Testis (tissue), 3 donors: ENCODE results near the gene HMX1. TPM values are rescaled to one million over a fixed set of nuclear protein-coding genes. Genes with fewer than 3 reads are reported as not detected.

ENCODE experiments used
- DNase-seq: peaks from one replicate; pipeline ENCODE4 v3.0.0-alpha.2; 2019
- H3K27ac ChIP-seq, 2 donors: fragments of 200-600 bp; sonication (generic); one replicate each; pipeline ENCODE4 v1.5.1; 2019
- H3K27me3 ChIP-seq: fragments of 200-600 bp; sonication (generic); one replicate; pipeline ENCODE4 v1.5.1; 2019
- H3K36me3 ChIP-seq: fragments of 200-600 bp; sonication (generic); one replicate; pipeline ENCODE4 v1.5.1; 2017; ENCODE audit warnings: low read depth; ENCODE audit errors: missing control alignments
- H3K4me1 ChIP-seq: fragments of 200-600 bp; sonication (generic); one replicate; pipeline ENCODE4 v1.5.1; 2019
- H3K4me3 ChIP-seq, 2 donors: fragments of 200-600 bp; sonication (generic); one replicate each; pipeline ENCODE4 v1.5.1; 2017 to 2019
- H3K9me3 ChIP-seq: fragments of 200-600 bp; sonication (generic); one replicate; pipeline ENCODE4 v1.5.1; 2017
- CTCF ChIP-seq, 3 experiments: fragments of 450-650 bp in 2 of 3; fragments of 200-600 bp in 1 of 3; sonication (generic) in 1 of 3; IDR thresholded peaks; one replicate each; pipeline ENCODE4 v1.5.1; 2016 to 2019; ENCODE audit warnings: antibody characterized with exemption in 3 of 3, mild to moderate bottlenecking in 2 of 3, moderate library complexity in 1 of 3
- POLR2A ChIP-seq: fragments of 450-650 bp; IDR thresholded peaks from one replicate; pipeline ENCODE4 v1.6.1; 2017; ENCODE audit warnings: antibody characterized with exemption, mild to moderate bottlenecking, moderate library complexity
- WGBS, 2 donors: methylation state at CpG; one replicate each; pipeline ENCODE4 v1.1.5; 2018; 5-methylcytosine and 5-hydroxymethylcytosine counted together
- intact Hi-C: fragments of 100-400 bp; cut with DNase I; formaldehyde crosslinking; loops from one replicate; pipeline ENCODE4 v1.15.1; 2023; ENCODE audit warnings: low total_unique reads
- polyA plus RNA-seq: library from polyadenylated mRNA; stranded (reverse); fragments of 350-450 nt; fragmentation: Illumina TruSeq; extraction: RNeasy Lipid Tissue Mini Kit (QIAGEN cat#74804); gene quantifications from one replicate; pipeline ENCODE4 v1.2.3, GENCODE V29; 2014; ENCODE audit warnings: low read depth, low replicate concordance; ENCODE audit not compliant: insufficient read depth
- total RNA-seq, 2 donors: library from RNA; depleted of rRNA; stranded (reverse); fragments of >200 nt; gene quantifications; one replicate each; pipeline ENCODE4 v1.2.3, GENCODE V29; 2016

The HMX1 gene
- total and polyA plus RNA-seq, 3 donors from 2014 or later, result 0.65 to 7.3 (median 4.2) TPM

- H3K4me3 ChIP-seq, result no peak overlapping the region
- intact Hi-C loops, result no loop called here
- H3K9me3 ChIP-seq, result no peaks in the 10 kb centered on the region
- 24 to 27% methylated on average over 20 of the region's 20 CpGs for WGBS, 2 donors
- no peaks in the 10 kb centered on the region for H3K4me1 ChIP-seq
- H3K36me3 ChIP-seq, result no peaks in the 10 kb centered on the region
- H3K27me3 ChIP-seq, result no peaks in the 10 kb centered on the region
- TF ChIP-seq POLR2A (no peak), CTCF (IDR thresholded peaks at IDR 0.05) (peak; percentile 57 to 75 (median 62))
- no peak overlapping the region for H3K27ac ChIP-seq
- peak; percentile 74 for DNase-seq
These were observed 46.5 kb upstream of the HMX1 start for GRCh38 chr4:8917868-8918783.

- Histone ChIP-seq H3K4me3 (no peak overlapping the region), H3K27ac (no peak overlapping the region), H3K27me3 (no peaks in the 10 kb centered on the region), H3K9me3 (no peaks in the 10 kb centered on the region), H3K36me3 (no peaks in the 10 kb centered on the region), H3K4me1 (no peaks in the 10 kb centered on the region)
- TF ChIP-seq CTCF (IDR thresholded peaks at IDR 0.05) (no peak), POLR2A (no peak)
- intact Hi-C loops, result no loop called here
- 83 to 90% methylated on average over 9 to 12 of the region's 12 CpGs for WGBS, 2 donors
- no peak for DNase-seq
These were observed 45.7 kb upstream of the HMX1 start for GRCh38 chr4:8917321-8917811.

- no peak overlapping the region for H3K27ac ChIP-seq
- H3K9me3 ChIP-seq, result no peaks in the 10 kb centered on the region
- no peaks in the 10 kb centered on the region for H3K27me3 ChIP-seq
- no peak overlapping the region for H3K4me3 ChIP-seq
- TF ChIP-seq CTCF (IDR thresholded peaks at IDR 0.05), result no peak
- no peak for TF ChIP-seq POLR2A
- intact Hi-C loops, result no loop called here
- 83 to 92% methylated on average over 2 of the region's 2 CpGs for WGBS, 2 donors
- DNase-seq, result no peak
- no peaks in the 10 kb centered on the region for H3K4me1 ChIP-seq
- H3K36me3 ChIP-seq, result no peaks in the 10 kb centered on the region
These were observed 45.3 kb upstream of the HMX1 start for GRCh38 chr4:8916906-8917305.

- Histone ChIP-seq H3K27me3 (no peaks in the 10 kb centered on the region), H3K4me1 (no peaks in the 10 kb centered on the region), H3K4me3 (no peak overlapping the region), H3K27ac (no peak overlapping the region), H3K36me3 (no peaks in the 10 kb centered on the region), H3K9me3 (no peaks in the 10 kb centered on the region)
- TF ChIP-seq CTCF (IDR thresholded peaks at IDR 0.05) (no peak), POLR2A (no peak)
- intact Hi-C loops, result no loop called here
- no peak for DNase-seq
- WGBS, 2 donors, result 55 to 63% methylated on average over 9 to 11 of the region's 11 CpGs
These were observed 44.8 kb upstream of the HMX1 start for GRCh38 chr4:8916351-8916885.
